Neural cell (in vitro differentiated cells): ENCODE data around the gene P2RX4.

Experiments
- CTCF ChIP-seq: fragments of 450-650 bp; IDR thresholded peaks from 2 replicates; pipeline ENCODE4 v1.5.1; 2014; ENCODE audit warnings: antibody characterized with exemption, mild to moderate bottlenecking, moderate library complexity; ENCODE audit not compliant: poor library complexity, severe bottlenecking
- POLR2AphosphoS5 ChIP-seq: IDR thresholded peaks from 2 replicates; pipeline ENCODE4 v1.6.1; 2012
- SMC3 ChIP-seq: fragments of 450-650 bp; conservative IDR thresholded peaks from 2 replicates; pipeline ENCODE4 v1.6.1; 2014; ENCODE audit warnings: antibody characterized with exemption, mild to moderate bottlenecking, moderate library complexity; ENCODE audit not compliant: poor library complexity
- TF ChIP-seq, protein P1 (sequence below): IDR thresholded peaks from 2 replicates; pipeline ENCODE4 v1.6.1; 2012; ENCODE audit warnings: borderline replicate concordance

- TF ChIP-seq, protein P1, sequence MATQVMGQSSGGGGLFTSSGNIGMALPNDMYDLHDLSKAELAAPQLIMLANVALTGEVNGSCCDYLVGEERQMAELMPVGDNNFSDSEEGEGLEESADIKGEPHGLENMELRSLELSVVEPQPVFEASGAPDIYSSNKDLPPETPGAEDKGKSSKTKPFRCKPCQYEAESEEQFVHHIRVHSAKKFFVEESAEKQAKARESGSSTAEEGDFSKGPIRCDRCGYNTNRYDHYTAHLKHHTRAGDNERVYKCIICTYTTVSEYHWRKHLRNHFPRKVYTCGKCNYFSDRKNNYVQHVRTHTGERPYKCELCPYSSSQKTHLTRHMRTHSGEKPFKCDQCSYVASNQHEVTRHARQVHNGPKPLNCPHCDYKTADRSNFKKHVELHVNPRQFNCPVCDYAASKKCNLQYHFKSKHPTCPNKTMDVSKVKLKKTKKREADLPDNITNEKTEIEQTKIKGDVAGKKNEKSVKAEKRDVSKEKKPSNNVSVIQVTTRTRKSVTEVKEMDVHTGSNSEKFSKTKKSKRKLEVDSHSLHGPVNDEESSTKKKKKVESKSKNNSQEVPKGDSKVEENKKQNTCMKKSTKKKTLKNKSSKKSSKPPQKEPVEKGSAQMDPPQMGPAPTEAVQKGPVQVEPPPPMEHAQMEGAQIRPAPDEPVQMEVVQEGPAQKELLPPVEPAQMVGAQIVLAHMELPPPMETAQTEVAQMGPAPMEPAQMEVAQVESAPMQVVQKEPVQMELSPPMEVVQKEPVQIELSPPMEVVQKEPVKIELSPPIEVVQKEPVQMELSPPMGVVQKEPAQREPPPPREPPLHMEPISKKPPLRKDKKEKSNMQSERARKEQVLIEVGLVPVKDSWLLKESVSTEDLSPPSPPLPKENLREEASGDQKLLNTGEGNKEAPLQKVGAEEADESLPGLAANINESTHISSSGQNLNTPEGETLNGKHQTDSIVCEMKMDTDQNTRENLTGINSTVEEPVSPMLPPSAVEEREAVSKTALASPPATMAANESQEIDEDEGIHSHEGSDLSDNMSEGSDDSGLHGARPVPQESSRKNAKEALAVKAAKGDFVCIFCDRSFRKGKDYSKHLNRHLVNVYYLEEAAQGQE: no peak
- TF ChIP-seq CTCF (no peak), SMC3 (no peak), POLR2AphosphoS5 (no peak)
Measured at GRCh38 chr12:121263206-121263935, 53.4 kb downstream of the P2RX4 start.
